ENCODE results near the gene ARHGEF37. TPM values are rescaled to one million over a fixed set of nuclear protein-coding genes. Genes with fewer than 3 reads are reported as not detected.

Gene ARHGEF37
- total RNA-seq, 1 donor from 2014 or later: 4.5 TPM

- peaks cover 11% of the 10 kb centered on the region for H3K27me3 Mint-ChIP-seq (ENCODE audit: unreplicated experiment)
- peak overlapping the region; percentile 100 for H3K27ac Mint-ChIP-seq (ENCODE audit: unreplicated experiment)
- H3K4me1 Mint-ChIP-seq (ENCODE audit: unreplicated experiment): peaks cover 23% of the 10 kb centered on the region
- no peak for DNase-seq (ENCODE audit: low spot score)
- peaks cover 21% of the 10 kb centered on the region for H3K36me3 Mint-ChIP-seq (ENCODE audit: low read depth, unreplicated experiment)
- TF ChIP-seq CTCF (IDR thresholded peaks at IDR 0.05; ENCODE audit: unreplicated experiment): no peak
- H3K9me3 Mint-ChIP-seq (ENCODE audit: unreplicated experiment): no peaks in the 10 kb centered on the region
- H3K4me3 Mint-ChIP-seq (ENCODE audit: unreplicated experiment): peak overlapping the region; percentile 99
Measured at GRCh38 chr5:149552038-149552494, 29.2 kb upstream of the ARHGEF37 start.

GRCh38 chr5:149552553-149553160 lies 28.6 kb upstream of the ARHGEF37 start:
- H3K27me3 Mint-ChIP-seq (ENCODE audit: unreplicated experiment): peaks cover 11% of the 10 kb centered on the region
- no peak for DNase-seq (ENCODE audit: low spot score)
- no peak for TF ChIP-seq CTCF (IDR thresholded peaks at IDR 0.05; ENCODE audit: unreplicated experiment)
- H3K4me1 Mint-ChIP-seq (ENCODE audit: unreplicated experiment): peaks cover 17% of the 10 kb centered on the region
- peaks cover 19% of the 10 kb centered on the region for H3K36me3 Mint-ChIP-seq (ENCODE audit: low read depth, unreplicated experiment)
- no peaks in the 10 kb centered on the region for H3K9me3 Mint-ChIP-seq (ENCODE audit: unreplicated experiment)
- no peak overlapping the region for H3K4me3 Mint-ChIP-seq (ENCODE audit: unreplicated experiment)
- no peak overlapping the region for H3K27ac Mint-ChIP-seq (ENCODE audit: unreplicated experiment)

- H3K4me3 Mint-ChIP-seq (ENCODE audit: unreplicated experiment): no peak overlapping the region
- H3K9me3 Mint-ChIP-seq (ENCODE audit: unreplicated experiment): no peaks in the 10 kb centered on the region
- no peak overlapping the region for H3K27ac Mint-ChIP-seq (ENCODE audit: unreplicated experiment)
- no peaks in the 10 kb centered on the region for H3K36me3 Mint-ChIP-seq (ENCODE audit: low read depth, unreplicated experiment)
- H3K27me3 Mint-ChIP-seq (ENCODE audit: unreplicated experiment): no peaks in the 10 kb centered on the region
- H3K4me1 Mint-ChIP-seq (ENCODE audit: unreplicated experiment): peaks cover 20% of the 10 kb centered on the region
- DNase-seq (ENCODE audit: low spot score): no peak
- TF ChIP-seq CTCF (IDR thresholded peaks at IDR 0.05; ENCODE audit: unreplicated experiment): no peak
Measured at GRCh38 chr5:149559706-149560105, 21.6 kb upstream of the ARHGEF37 start.

- TF ChIP-seq CTCF (IDR thresholded peaks at IDR 0.05; ENCODE audit: unreplicated experiment): no peak
- peaks cover 20% of the 10 kb centered on the region for H3K4me1 Mint-ChIP-seq (ENCODE audit: unreplicated experiment)
- H3K36me3 Mint-ChIP-seq (ENCODE audit: low read depth, unreplicated experiment): no peaks in the 10 kb centered on the region
- no peaks in the 10 kb centered on the region for H3K9me3 Mint-ChIP-seq (ENCODE audit: unreplicated experiment)
- H3K27me3 Mint-ChIP-seq (ENCODE audit: unreplicated experiment): no peaks in the 10 kb centered on the region
- no peak for DNase-seq (ENCODE audit: low spot score)
- peak overlapping the region; percentile 93 for H3K27ac Mint-ChIP-seq (ENCODE audit: unreplicated experiment)
- H3K4me3 Mint-ChIP-seq (ENCODE audit: unreplicated experiment): no peak overlapping the region
Measured at GRCh38 chr5:149561848-149562247, 19.4 kb upstream of the ARHGEF37 start.

GRCh38 chr5:149563466-149563865 lies 17.8 kb upstream of the ARHGEF37 start:
- no peak for DNase-seq (ENCODE audit: low spot score)
- H3K9me3 Mint-ChIP-seq (ENCODE audit: unreplicated experiment): no peaks in the 10 kb centered on the region
- peaks cover 20% of the 10 kb centered on the region for H3K4me1 Mint-ChIP-seq (ENCODE audit: unreplicated experiment)
- H3K4me3 Mint-ChIP-seq (ENCODE audit: unreplicated experiment): no peak overlapping the region
- H3K27me3 Mint-ChIP-seq (ENCODE audit: unreplicated experiment): no peaks in the 10 kb centered on the region
- H3K36me3 Mint-ChIP-seq (ENCODE audit: low read depth, unreplicated experiment): no peaks in the 10 kb centered on the region
- H3K27ac Mint-ChIP-seq (ENCODE audit: unreplicated experiment): peak overlapping the region; percentile 96
- TF ChIP-seq CTCF (IDR thresholded peaks at IDR 0.05; ENCODE audit: unreplicated experiment): no peak

All from endothelial cell (in vitro differentiated cells).